ENCODE measurements around the gene SELENOT.

The SELENOT gene

GRCh38 chr3:150636258-150636657 lies 33.1 kb downstream of the SELENOT start:
- peaks cover 8% of the 10 kb centered on the region for H3K4me1 ChIP-seq (ENCODE audit: insufficient read depth, poor library complexity, severe bottlenecking)
- H3K9me3 ChIP-seq (ENCODE audit: severe bottlenecking), result no peaks in the 10 kb centered on the region
- no peak overlapping the region for H3K27ac ChIP-seq (ENCODE audit: poor library complexity, severe bottlenecking)
- H3K4me3 ChIP-seq (ENCODE audit: severe bottlenecking), result no peak overlapping the region
- no peaks in the 10 kb centered on the region for H3K27me3 ChIP-seq (ENCODE audit: insufficient read depth, poor library complexity, severe bottlenecking)
- ATAC-seq (ENCODE audit: low read depth) (no peak), DNase-seq (ENCODE audit: low spot score) (no peak)
- no peak for TF ChIP-seq CTCF (IDR thresholded peaks at IDR 0.05; ENCODE audit: poor library complexity, severe bottlenecking)
- H3K36me3 ChIP-seq (ENCODE audit: low read depth), result no peaks in the 10 kb centered on the region

DNA sequence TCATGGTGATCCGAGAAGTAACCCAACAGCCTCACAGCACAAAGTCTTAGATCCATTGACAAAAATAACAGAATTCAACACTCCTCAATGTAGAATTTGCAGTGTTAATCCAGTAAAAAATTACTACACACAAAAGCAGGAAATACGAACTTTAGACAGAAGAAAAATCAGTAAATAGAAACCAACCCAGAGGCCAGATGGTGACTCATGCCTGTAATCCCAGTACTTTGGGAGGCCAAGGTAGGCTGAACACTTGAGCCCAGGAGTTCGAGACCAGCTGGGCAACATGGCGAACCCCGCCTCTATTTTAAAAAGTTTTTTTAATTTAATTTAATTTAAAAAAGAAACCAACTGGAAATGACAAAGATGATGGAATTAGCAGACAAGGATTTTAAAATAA lies 36.1 kb downstream of the SELENOT start:
- Histone ChIP-seq H3K4me3 (ENCODE audit: severe bottlenecking) (no peak overlapping the region), H3K4me1 (ENCODE audit: insufficient read depth, poor library complexity, severe bottlenecking) (peaks cover 8% of the 10 kb centered on the region), H3K27me3 (ENCODE audit: insufficient read depth, poor library complexity, severe bottlenecking) (no peaks in the 10 kb centered on the region), H3K36me3 (ENCODE audit: low read depth) (no peaks in the 10 kb centered on the region), H3K9me3 (ENCODE audit: severe bottlenecking) (no peaks in the 10 kb centered on the region), H3K27ac (ENCODE audit: poor library complexity, severe bottlenecking) (no peak overlapping the region)
- no peak for DNase-seq (ENCODE audit: low spot score)
- no peak; the same call in 2 of the 3 replicates for ATAC-seq (ENCODE audit: low read depth)
- no peak for TF ChIP-seq CTCF (IDR thresholded peaks at IDR 0.05; ENCODE audit: poor library complexity, severe bottlenecking)

DNA sequence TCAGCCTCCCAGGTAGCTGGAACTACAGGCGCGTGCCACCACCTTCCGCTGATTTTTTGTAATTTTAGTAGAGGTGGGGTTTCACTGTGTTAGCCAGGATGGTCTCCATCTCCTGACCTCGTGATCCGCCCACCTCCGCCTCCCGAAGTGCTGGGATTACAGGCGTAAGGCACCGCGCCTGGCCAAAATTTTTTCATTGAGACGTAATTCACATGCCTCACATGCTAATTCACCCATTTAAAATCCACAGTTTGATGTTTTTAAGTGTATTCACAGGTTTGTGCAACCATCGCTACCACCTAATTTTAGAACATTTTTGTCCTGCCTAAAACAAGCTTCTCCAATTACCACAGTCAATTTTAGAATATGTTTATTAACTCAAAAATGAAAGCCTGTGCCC lies 37.1 kb downstream of the SELENOT start:
- H3K9me3 ChIP-seq (ENCODE audit: severe bottlenecking), result no peaks in the 10 kb centered on the region
- no peak overlapping the region for H3K27ac ChIP-seq (ENCODE audit: poor library complexity, severe bottlenecking)
- no peak overlapping the region for H3K4me3 ChIP-seq (ENCODE audit: severe bottlenecking)
- peaks cover 8% of the 10 kb centered on the region for H3K4me1 ChIP-seq (ENCODE audit: insufficient read depth, poor library complexity, severe bottlenecking)
- H3K27me3 ChIP-seq (ENCODE audit: insufficient read depth, poor library complexity, severe bottlenecking), result no peaks in the 10 kb centered on the region
- ATAC-seq (ENCODE audit: low read depth) (no peak), DNase-seq (ENCODE audit: low spot score) (no peak)
- TF ChIP-seq CTCF (IDR thresholded peaks at IDR 0.05; ENCODE audit: poor library complexity, severe bottlenecking), result no peak
- H3K36me3 ChIP-seq (ENCODE audit: low read depth), result no peaks in the 10 kb centered on the region

GRCh38 chr3:150653110-150653561 lies 50.0 kb downstream of the SELENOT start:
- H3K27me3 ChIP-seq (ENCODE audit: insufficient read depth, poor library complexity, severe bottlenecking), result no peaks in the 10 kb centered on the region
- H3K4me1 ChIP-seq (ENCODE audit: insufficient read depth, poor library complexity, severe bottlenecking), result no peaks in the 10 kb centered on the region
- no peak for ATAC-seq (ENCODE audit: low read depth)
- no peak for DNase-seq (ENCODE audit: low spot score)
- H3K27ac ChIP-seq (ENCODE audit: poor library complexity, severe bottlenecking), result no peak overlapping the region
- H3K9me3 ChIP-seq (ENCODE audit: severe bottlenecking), result no peaks in the 10 kb centered on the region
- H3K4me3 ChIP-seq (ENCODE audit: severe bottlenecking), result no peak overlapping the region
- TF ChIP-seq CTCF (IDR thresholded peaks at IDR 0.05; ENCODE audit: poor library complexity, severe bottlenecking), result no peak
- no peaks in the 10 kb centered on the region for H3K36me3 ChIP-seq (ENCODE audit: low read depth)

GRCh38 chr3:150656316-150656715 lies 53.2 kb downstream of the SELENOT start:
- TF ChIP-seq CTCF (IDR thresholded peaks at IDR 0.05; ENCODE audit: poor library complexity, severe bottlenecking), result no peak
- Histone ChIP-seq H3K9me3 (ENCODE audit: severe bottlenecking) (no peaks in the 10 kb centered on the region), H3K36me3 (ENCODE audit: low read depth) (no peaks in the 10 kb centered on the region), H3K4me1 (ENCODE audit: insufficient read depth, poor library complexity, severe bottlenecking) (no peaks in the 10 kb centered on the region), H3K4me3 (ENCODE audit: severe bottlenecking) (no peak overlapping the region), H3K27ac (ENCODE audit: poor library complexity, severe bottlenecking) (no peak overlapping the region), H3K27me3 (ENCODE audit: insufficient read depth, poor library complexity, severe bottlenecking) (no peaks in the 10 kb centered on the region)
- DNase-seq (ENCODE audit: low spot score), result no peak
- ATAC-seq (ENCODE audit: low read depth), result no peak
